ENCODE data around the gene DYRK3.
A peak's percentile ranks its signal among the peaks of the same experiment; 100 is the strongest.
"Not testable (repeated sequence)": the region's sequence is repeated elsewhere in the genome, so short reads cannot be mapped to it uniquely, and the experiment has no call there.

The DYRK3 gene

GRCh38 chr1:206633708-206634121 is 1.6 kb upstream of the DYRK3 start:
- no peak for DNase-seq

DNA sequence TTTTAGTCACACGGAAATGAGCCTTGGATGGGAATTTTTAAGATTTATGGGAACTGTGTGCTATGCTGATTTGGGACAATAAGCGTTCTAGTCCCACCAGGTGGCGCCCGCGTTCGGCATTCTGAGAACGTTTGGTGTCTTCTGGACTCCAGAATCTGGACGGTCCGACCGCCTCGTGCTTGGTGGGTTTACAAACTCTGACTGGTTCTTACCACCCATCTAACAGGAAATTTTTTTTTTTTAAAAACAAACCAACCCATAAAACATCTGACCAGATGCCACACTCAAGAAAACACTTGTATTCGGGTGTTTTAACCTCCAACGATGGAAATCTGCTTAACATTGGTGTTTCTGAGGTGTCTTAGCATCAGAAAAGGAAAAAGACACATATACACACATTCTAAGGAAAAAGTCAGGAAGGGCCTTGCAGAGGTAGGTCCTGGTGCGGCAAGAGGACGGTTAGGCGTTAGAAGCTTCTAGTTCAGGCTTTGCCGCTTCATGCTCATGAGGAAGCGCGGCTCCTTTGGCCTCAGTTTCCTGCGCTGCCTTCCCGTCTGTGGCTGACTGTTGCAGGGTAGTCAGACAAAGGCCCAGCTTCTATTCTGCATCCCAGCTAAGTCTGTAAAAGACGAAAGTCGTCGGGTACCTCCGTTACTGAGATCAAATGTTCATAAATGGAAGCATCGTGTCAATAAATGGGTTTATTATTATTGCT is 814 bp upstream of the DYRK3 start:
- DNase-seq: peak; percentile 85

- DNase-seq: no peak
These were observed 626 bp downstream of the DYRK3 start for GRCh38 chr1:206635978-206636345.

DNA sequence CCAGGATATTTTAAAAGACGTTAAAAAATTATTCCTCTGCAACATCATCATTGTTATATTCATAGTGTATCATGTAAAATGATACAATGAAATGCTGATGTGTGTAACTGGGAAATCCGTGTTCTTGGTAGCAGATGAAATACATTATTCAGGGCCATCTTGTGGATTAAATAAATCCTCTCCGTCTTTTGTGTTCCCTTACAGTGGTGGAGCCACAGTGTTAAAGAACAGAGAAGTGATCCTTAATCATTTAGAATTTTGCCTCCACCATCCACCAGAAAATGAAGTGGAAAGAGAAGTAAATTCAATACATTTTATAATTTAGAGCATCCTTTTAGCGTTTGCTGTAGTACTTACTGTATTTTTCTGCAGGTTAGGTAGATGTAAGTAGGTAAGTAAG is 1.3 kb downstream of the DYRK3 start:
- DNase-seq: no peak

- DNase-seq: no peak
These were observed 2.3 kb downstream of the DYRK3 start for GRCh38 chr1:206637605-206638004.

DNA sequence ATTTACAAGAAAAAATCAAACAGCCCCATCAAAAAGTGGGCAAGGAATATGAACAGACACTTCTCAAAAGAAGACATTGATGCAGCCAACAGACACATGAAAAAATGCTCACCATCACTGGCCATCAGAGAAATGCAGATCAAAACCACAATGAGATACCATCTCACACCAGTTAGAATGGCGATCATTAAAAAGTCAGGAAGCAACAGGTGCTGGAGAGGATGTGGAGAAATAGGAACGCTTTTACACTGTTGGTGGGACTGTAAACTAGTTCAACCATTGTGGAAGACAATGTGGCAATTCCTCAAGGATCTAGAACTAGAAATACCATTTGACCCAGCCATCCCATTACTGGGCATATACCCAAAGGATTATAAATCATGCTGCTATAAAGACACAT is 6.7 kb downstream of the DYRK3 start:
- DNase-seq: not testable (repeated sequence)

GRCh38 chr1:206643118-206643698 is 7.9 kb downstream of the DYRK3 start:
- no peak for DNase-seq

DNA sequence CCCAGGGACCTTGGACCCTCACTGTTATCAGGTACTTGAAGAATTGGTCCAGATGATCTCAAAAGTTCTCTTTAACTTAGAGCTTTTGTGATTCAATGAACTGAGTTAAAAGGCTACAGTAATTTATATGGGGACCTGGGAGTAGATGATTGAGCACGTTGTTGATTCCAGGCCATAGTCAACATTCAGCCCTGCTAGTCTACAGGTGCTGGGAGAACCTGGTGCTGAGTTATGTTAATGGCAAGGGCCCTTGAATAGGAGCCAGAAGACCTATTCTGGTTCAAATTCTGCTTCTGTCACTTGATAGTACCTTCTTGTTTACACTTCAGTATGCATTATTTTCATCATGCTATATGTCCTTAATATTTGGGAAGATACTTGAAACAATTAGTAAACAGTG is 11.2 kb downstream of the DYRK3 start:
- DNase-seq: no peak

DNA sequence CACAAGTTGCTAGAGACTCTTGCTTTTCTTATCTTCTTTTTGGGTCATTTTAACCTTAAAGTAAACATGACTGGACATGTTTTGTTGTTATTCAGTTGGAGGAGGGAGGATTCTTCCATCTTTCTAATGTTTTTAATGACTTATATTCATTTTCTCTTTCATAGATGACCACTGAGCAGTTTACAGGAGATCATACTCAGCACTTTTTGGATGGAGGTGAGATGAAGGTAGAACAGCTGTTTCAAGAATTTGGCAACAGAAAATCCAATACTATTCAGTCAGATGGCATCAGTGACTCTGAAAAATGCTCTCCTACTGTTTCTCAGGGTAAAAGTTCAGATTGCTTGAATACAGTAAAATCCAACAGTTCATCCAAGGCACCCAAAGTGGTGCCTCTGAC is 11.9 kb downstream of the DYRK3 start:
- DNase-seq: no peak

GRCh38 chr1:206649261-206649921 is 14.1 kb downstream of the DYRK3 start:
- DNase-seq: no peak

DNA sequence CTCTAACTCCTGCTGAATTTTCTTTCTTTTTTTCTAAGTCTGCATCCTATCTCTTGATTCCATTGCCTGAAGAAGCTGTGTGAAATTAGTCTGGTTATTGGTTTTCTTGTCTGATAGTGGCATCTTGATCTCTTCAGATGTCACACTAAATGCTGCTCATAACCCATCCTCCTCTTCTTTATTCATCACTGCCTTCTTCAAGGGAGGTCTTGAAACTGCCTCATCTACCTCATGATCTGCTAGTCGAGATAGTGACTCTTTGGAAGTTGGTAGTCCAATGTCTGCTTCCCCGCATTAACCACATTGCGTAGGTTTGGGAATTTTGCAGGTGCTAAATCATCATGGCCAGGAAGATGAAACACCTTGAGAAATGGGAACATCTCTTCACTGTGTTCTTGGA is 15.7 kb downstream of the DYRK3 start:
- no peak for DNase-seq

- no peak for DNase-seq
These were observed 16.9 kb downstream of the DYRK3 start for GRCh38 chr1:206651958-206652890.

GRCh38 chr1:206653715-206654459 is 18.6 kb downstream of the DYRK3 start:
- no peak for DNase-seq

GRCh38 chr1:206654828-206655227 is 19.5 kb downstream of the DYRK3 start:
- DNase-seq: no peak

- DNase-seq: no peak
These were observed 20.1 kb downstream of the DYRK3 start for GRCh38 chr1:206655471-206655882.

DNA sequence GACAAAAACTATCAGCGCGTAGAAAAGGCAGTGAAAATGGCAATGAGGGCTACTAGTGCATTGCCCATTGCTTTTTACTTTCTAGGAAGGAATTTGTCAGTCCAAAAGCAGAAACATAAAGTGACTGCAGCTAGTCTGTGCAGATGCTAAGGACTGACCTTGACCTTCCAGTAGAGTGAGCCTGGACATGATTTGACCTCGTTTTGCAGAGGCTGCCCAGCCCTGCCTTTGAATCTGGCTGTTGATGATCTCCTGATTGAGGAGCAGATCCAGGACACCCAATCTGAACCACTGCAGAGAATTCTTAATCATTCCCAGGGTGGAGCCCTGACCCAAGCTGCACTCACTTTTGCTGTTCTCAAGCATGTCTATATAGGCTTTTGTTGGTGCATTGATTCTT is 21.6 kb downstream of the DYRK3 start:
- no peak for DNase-seq

- no peak for DNase-seq
These were observed 22.4 kb downstream of the DYRK3 start for GRCh38 chr1:206657751-206658150.

DNA sequence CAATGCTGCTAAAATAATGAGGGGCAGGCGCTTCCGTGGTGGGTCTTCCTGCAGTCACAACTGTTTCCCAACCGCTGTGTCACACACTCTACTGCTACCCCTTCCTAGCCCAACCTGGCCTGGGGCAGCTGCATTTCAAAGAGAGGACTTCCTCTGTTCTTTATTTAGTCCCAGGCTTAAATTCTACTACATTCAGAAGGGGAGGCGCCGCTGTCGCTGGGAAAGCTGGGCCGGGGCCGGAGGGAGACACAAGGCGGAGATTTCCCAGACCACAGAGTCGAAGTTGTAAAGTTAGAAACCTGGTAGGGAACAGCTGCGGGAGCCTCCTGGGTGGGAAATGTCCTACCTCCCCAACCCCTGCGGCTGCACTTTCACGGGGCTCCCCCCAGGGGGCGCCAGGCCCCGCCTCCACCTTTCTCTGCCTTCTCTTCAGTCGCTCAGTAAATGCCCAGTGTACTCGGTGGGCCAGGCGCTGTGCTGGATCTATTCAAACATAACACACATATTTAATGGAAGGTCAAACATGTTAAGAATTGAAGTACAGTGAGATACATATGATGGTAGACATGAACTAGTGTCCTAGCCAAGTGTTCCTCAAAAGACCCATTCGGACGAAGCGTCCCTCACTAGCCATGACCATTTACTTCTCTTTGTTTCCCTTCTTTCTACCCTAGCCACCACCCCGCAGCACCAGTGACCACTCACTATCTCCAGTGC is 23.1 kb downstream of the DYRK3 start:
- DNase-seq: peak; percentile 74

DNA sequence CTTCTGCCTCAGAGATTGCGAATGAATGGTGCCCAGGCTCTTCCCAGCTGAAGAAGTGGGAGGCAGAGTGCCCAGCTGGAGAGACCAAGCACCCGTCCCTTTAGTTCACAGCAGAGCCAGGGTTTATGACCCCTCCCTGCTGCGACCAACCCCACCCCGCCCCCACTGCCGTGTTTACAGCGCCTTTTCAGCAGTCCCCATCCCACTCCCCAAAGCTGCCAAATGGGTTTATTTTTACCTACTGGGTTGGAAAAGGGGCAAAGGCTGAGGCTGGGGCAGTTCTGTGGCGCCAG is 23.6 kb downstream of the DYRK3 start:
- DNase-seq: no peak

DNA sequence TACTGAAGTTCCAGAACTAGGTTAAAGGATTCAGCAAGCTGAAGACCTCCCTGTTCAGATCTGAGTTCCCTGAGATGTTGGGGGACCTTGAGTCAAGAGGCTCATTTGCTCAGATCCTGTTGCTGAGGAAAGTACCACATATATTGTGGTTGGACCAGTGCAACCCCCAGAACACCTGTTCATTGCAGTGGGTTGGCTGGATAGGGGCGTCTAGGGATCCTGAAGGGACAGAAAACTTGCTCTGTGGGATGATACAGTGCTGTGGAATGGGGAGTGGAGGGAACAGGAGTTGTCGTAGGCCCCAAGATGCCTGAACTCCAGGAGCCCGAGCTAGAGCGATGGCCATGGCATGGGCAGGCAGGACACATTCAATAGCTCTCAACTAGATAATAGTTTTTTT is 24.8 kb downstream of the DYRK3 start:
- DNase-seq: no peak

DNA sequence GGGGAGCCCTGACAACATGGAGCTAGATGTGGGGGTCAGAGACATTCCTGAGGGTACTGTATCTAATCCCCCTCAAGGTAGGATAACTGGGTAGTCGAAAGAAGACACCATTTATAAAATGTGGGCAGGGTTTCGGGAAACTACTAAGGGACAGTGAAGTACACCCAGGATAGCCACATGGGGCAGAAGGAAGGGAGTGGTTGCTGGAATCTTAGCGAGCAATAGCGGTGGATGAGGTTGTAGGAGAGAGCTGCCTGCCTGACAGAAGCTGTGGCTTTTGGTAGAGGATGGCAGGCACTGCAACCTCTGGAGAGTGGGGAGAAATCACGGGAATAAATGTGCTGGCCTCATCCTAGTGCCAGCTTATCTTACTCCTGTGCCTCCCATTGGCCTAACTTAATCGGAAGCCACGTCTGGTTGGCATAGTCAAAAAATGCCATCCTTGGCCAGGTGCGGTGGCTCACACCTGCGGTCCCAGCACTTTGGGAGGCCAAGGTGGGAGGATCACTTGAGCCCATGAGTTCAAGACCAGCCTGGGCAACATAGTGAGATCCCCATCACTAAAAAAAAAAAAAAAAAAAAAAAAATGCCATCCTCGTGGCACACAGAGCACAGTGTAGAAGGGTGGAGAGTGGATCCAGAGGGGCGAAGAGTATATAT is 26.0 kb downstream of the DYRK3 start:
- no peak for DNase-seq

All from activated CD4-positive, alpha-beta T cell treated with anti-CD3 and anti-CD28 coated beads for 48 hours (primary cell).